Activated T-helper 17 cell treated with anti-CD3 and anti-CD28 coated beads, Interleukin-2, amount 50 U/mL, for 72 hours (primary cell): Measurements from ENCODE around the gene SPEM3. TPM values are rescaled to one million over a fixed set of nuclear protein-coding genes. Genes with fewer than 3 reads are reported as not detected.

Source experiments
- ATAC-seq: fragments of 150-1000 bp; cut with Tn5 transposase; replicated peaks from 2 replicates; pipeline ENCODE4 v1.10.0; 2021; ENCODE audit warnings: mild to moderate bottlenecking, moderate library complexity
- H3K27ac Mint-ChIP-seq: one replicate; pipeline ENCODE4 v1.8.0; 2022; ENCODE audit warnings: mixed read lengths
- H3K27me3 Mint-ChIP-seq: one replicate; pipeline ENCODE4 v1.8.0; 2022; ENCODE audit warnings: mixed read lengths
- H3K36me3 Mint-ChIP-seq: one replicate; pipeline ENCODE4 v1.8.0; 2022; ENCODE audit warnings: low read depth, mild to moderate bottlenecking, mixed read lengths
- H3K4me1 Mint-ChIP-seq: one replicate; pipeline ENCODE4 v1.8.0; 2022; ENCODE audit warnings: mixed read lengths
- H3K4me3 Mint-ChIP-seq: one replicate; pipeline ENCODE4 v1.8.0; 2022; ENCODE audit warnings: mild to moderate bottlenecking, mixed read lengths
- H3K9me3 Mint-ChIP-seq: one replicate; pipeline ENCODE4 v1.8.0; 2022; ENCODE audit warnings: mixed read lengths
- total RNA-seq, 2 donors: library from RNA; stranded (reverse); gene quantifications; one replicate each; pipeline ENCODE4 v1.2.3, GENCODE V29; 2022

The SPEM3 gene
- total RNA-seq, 2 donors from 2014 or later: not detected

- H3K27me3 Mint-ChIP-seq: no peaks in the 10 kb centered on the region
- peak; percentile 47 for ATAC-seq
- H3K9me3 Mint-ChIP-seq: no peaks in the 10 kb centered on the region
- H3K27ac Mint-ChIP-seq: peak overlapping the region; percentile 84
- peaks cover 13% of the 10 kb centered on the region for H3K4me1 Mint-ChIP-seq
- H3K36me3 Mint-ChIP-seq: peaks cover 48% of the 10 kb centered on the region
- H3K4me3 Mint-ChIP-seq: peak overlapping the region; percentile 87
These were observed 34.8 kb upstream of the SPEM3 start for GRCh38 chr17:7393613-7394451.

GRCh38 chr17:7394452-7395191 lies 34.0 kb upstream of the SPEM3 start, which contains the start of gene PLSCR3:
PLSCR3 (minus strand) TSS chr17:7394525; CDS start chr17:7394110, 415 bp downstream.
- no peaks in the 10 kb centered on the region for H3K27me3 Mint-ChIP-seq
- H3K36me3 Mint-ChIP-seq: peaks cover 42% of the 10 kb centered on the region
- H3K4me1 Mint-ChIP-seq: peaks cover 9% of the 10 kb centered on the region
- H3K9me3 Mint-ChIP-seq: no peaks in the 10 kb centered on the region
- H3K27ac Mint-ChIP-seq: peak within 1 kb of the TSS; percentile 87
- peak within 1 kb of the TSS; percentile 87 for H3K4me3 Mint-ChIP-seq
- peak; percentile 91 for ATAC-seq

- ATAC-seq: no peak
- Mint-ChIP-seq H3K4me1 (peaks cover 5% of the 10 kb centered on the region), H3K4me3 (peak overlapping the region; percentile 6), H3K27ac (no peak overlapping the region), H3K36me3 (peaks cover 27% of the 10 kb centered on the region), H3K9me3 (no peaks in the 10 kb centered on the region), H3K27me3 (no peaks in the 10 kb centered on the region)
These were observed 32.5 kb upstream of the SPEM3 start for GRCh38 chr17:7396147-7396546.

GRCh38 chr17:7398612-7399011 lies 30.0 kb upstream of the SPEM3 start:
- Mint-ChIP-seq H3K4me1 (peaks cover 10% of the 10 kb centered on the region), H3K27ac (no peak overlapping the region), H3K27me3 (no peaks in the 10 kb centered on the region), H3K36me3 (peaks cover 5% of the 10 kb centered on the region), H3K9me3 (no peaks in the 10 kb centered on the region), H3K4me3 (no peak overlapping the region)
- ATAC-seq: no peak

- peak overlapping the region; percentile 86 for H3K4me3 Mint-ChIP-seq
- peaks cover 4% of the 10 kb centered on the region for H3K27me3 Mint-ChIP-seq
- H3K27ac Mint-ChIP-seq: peak overlapping the region; percentile 92
- H3K4me1 Mint-ChIP-seq: peaks cover 13% of the 10 kb centered on the region
- H3K9me3 Mint-ChIP-seq: no peaks in the 10 kb centered on the region
- H3K36me3 Mint-ChIP-seq: no peaks in the 10 kb centered on the region
- ATAC-seq: no peak
These were observed 25.5 kb upstream of the SPEM3 start for GRCh38 chr17:7403043-7403726.

DNA sequence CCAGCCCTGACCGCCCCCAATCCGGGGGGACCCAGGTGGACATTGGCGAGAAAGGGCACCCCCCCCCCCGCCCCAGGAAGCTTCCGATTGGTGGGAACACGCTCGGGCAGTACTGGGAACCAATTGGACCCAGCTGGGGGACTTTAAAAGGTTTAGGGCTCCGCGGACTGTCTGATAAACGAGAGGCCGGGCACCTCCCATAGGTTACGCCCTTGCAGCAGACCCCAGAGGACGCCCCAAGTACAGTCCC lies 25.0 kb upstream of the SPEM3 start:
- peak; percentile 29 for ATAC-seq
- H3K27me3 Mint-ChIP-seq: peaks cover 4% of the 10 kb centered on the region
- no peaks in the 10 kb centered on the region for H3K36me3 Mint-ChIP-seq
- peak overlapping the region; percentile 86 for H3K4me3 Mint-ChIP-seq
- H3K4me1 Mint-ChIP-seq: peaks cover 13% of the 10 kb centered on the region
- H3K27ac Mint-ChIP-seq: peak overlapping the region; percentile 92
- no peaks in the 10 kb centered on the region for H3K9me3 Mint-ChIP-seq

GRCh38 chr17:7403977-7404736 lies 24.5 kb upstream of the SPEM3 start, which contains the start of gene TMEM256:
TMEM256 (minus strand) TSS chr17:7404097; CDS start chr17:7404084, 13 bp downstream.
- Mint-ChIP-seq H3K4me1 (peaks cover 13% of the 10 kb centered on the region), H3K4me3 (peak within 1 kb of the TSS; percentile 86), H3K27ac (peak within 1 kb of the TSS; percentile 92), H3K9me3 (no peaks in the 10 kb centered on the region), H3K27me3 (peaks cover 4% of the 10 kb centered on the region), H3K36me3 (no peaks in the 10 kb centered on the region)
- peak; percentile 94 for ATAC-seq

- H3K9me3 Mint-ChIP-seq: no peaks in the 10 kb centered on the region
- peaks cover 20% of the 10 kb centered on the region for H3K4me1 Mint-ChIP-seq
- peaks cover 4% of the 10 kb centered on the region for H3K27me3 Mint-ChIP-seq
- no peaks in the 10 kb centered on the region for H3K36me3 Mint-ChIP-seq
- ATAC-seq: peak; percentile 50
- peak overlapping the region; percentile 92 for H3K27ac Mint-ChIP-seq
- H3K4me3 Mint-ChIP-seq: peak overlapping the region; percentile 86
These were observed 23.8 kb upstream of the SPEM3 start for GRCh38 chr17:7404737-7405349.

DNA sequence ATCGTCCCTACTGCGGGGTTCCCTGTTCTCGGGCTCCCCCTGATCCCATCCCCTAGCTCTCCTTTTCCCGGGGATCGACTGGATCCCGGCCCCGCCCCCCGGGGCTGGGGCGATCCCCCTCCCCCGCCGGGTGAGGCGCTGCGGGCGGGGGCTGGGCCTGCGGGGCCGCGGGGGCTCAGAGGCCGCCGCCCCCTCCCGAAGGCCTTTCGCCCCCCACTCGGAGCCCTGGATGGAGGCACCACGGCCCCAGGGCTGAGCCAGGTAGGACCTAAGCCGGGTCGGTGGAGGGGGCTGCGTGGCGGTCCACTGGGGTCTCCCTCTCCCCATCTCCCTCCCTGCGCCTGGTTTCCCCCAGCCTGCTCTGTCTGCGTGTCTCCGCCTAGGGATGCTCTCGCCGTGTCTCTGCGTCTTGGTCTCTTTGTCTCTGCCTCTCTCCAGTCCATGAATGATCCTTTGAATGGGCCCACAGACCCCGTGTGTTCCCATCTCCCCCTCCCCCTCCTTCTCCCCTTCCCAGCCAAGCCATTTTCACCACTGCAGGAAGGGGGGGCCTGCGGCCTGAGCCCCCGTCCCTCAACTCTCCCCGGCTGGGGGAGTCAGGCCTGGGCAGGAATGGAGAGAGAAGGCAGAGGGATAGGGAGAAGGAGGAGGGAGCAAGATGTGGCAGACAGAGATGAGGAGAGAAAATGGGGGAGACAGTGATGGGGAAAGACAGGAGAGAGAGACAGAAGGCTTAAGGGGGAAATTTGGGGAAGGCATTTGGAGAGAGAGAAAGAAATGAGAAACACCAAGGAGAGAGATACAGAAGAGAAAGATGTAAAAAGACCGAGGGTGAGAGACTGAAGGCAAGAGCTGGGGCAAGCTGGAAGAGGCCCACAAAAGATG lies 23.1 kb upstream of the SPEM3 start:
- Mint-ChIP-seq H3K9me3 (no peaks in the 10 kb centered on the region), H3K4me1 (peaks cover 23% of the 10 kb centered on the region), H3K4me3 (peak overlapping the region; percentile 86), H3K36me3 (no peaks in the 10 kb centered on the region), H3K27me3 (peaks cover 4% of the 10 kb centered on the region), H3K27ac (peak overlapping the region; percentile 56)
- ATAC-seq: no peak

DNA sequence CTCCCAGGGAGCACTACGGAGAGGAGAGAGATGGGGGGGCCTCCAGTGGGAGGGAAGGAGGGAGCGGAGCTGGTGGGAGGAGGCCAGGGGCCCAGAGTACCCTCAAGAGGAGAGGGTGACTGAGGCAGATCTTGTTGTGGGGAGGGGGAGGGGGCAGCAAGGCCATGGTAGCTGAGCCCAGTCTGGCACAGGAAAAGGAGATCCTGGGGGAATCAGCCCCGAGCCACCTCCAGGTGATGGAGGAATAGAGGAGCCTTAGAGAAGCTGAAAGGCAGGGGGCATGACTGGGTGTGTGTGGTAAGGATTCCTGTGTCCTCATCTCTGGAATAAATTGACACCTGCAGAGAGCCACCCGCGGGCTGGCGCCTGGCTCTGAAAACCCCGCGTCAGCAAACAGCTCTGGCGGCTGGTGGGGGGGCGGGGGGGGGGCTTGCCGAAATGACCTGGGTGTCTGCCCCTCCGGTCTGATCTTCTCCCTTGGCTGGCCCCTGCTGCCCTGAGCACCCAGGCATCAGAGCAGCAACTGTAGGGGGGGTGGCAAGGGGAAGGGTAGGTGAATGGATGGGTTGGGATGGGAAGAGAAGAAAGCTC lies 22.3 kb upstream of the SPEM3 start:
- H3K9me3 Mint-ChIP-seq: no peaks in the 10 kb centered on the region
- no peak for ATAC-seq
- peak overlapping the region; percentile 86 for H3K4me3 Mint-ChIP-seq
- H3K27ac Mint-ChIP-seq: peak overlapping the region; percentile 51
- peaks cover 4% of the 10 kb centered on the region for H3K27me3 Mint-ChIP-seq
- H3K36me3 Mint-ChIP-seq: no peaks in the 10 kb centered on the region
- H3K4me1 Mint-ChIP-seq: peaks cover 23% of the 10 kb centered on the region

DNA sequence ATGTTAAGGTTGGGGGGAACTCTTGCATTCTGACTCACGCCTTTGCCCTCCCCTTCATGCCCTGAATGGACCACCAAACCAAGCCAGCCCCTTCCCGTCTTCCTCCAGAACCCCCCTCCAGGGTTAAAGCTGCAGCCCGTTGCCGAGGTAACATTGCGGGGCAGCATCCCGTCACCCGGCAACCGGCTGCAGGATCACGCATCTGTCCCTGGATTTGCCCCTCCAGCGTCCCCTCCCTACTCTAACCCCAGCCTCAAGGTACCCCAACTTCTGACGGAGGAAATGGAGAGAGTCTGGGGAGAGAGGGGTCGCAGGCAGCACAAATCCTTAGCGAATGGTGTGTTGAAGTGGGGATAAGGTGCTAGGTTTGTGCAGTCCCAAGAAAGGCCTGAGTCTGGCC lies 21.6 kb upstream of the SPEM3 start:
- Mint-ChIP-seq H3K9me3 (no peaks in the 10 kb centered on the region), H3K4me3 (peak overlapping the region; percentile 37), H3K4me1 (peaks cover 18% of the 10 kb centered on the region), H3K27ac (no peak overlapping the region), H3K36me3 (no peaks in the 10 kb centered on the region), H3K27me3 (peaks cover 4% of the 10 kb centered on the region)
- no peak for ATAC-seq

DNA sequence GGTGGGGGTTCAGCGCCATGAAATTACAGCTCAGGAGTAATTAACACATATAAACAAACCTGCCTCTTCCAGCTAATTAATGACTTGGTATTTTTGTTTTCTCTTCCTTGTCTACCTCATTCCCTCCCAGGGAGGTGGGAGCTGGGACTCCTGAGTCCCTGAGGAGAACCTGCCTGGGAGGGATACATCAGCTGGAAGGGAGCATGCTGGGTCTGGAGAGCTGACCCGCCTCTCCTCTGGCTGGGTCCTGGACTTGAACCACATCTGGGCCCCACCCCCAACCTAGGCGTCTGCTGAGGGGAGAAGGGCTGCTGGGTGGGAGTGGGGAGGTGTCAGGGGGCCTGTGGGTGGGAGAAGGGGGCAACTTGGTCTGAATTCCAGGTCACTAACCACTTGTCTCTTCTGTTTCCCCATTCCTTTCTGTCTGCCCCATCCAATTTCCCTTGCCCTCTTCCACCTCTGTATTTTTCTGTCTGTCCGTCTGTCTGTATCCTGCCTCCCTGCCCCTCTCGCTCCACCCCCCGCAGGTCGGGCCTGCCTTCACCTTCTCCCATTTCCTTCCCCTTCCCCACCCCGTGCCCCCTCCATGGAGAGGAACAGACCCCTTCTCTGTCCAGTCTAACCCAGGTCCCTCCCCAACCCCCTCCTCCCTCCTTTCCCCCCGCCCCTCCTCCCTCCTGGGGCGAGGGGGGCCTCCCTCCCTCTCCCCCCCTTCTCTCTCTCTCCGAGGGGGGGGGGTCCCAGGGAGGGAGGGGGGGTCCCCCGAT lies 21.0 kb upstream of the SPEM3 start, which contains the start of gene NLGN2:
TSS of gene NLGN2 (plus strand) at position 361 of the 767 bp plus-strand sequence. CDS start 411 bp downstream, outside the sequence.
- no peak for ATAC-seq
- Mint-ChIP-seq H3K27ac (no peak within 1 kb of the TSS), H3K9me3 (no peaks in the 10 kb centered on the region), H3K4me1 (peaks cover 18% of the 10 kb centered on the region), H3K27me3 (peaks cover 4% of the 10 kb centered on the region), H3K4me3 (peak within 1 kb of the TSS; percentile 86), H3K36me3 (no peaks in the 10 kb centered on the region)
